Hepatocyte (in vitro differentiated cells): ENCODE data around the gene TMIGD3.

ENCODE experiments used
- EZH2 ChIP-seq: fragments of 200-600 bp; sonication (generic); IDR thresholded peaks from 2 replicates; pipeline ENCODE4 v1.6.1; 2016; ENCODE audit warnings: antibody characterized with exemption, mild to moderate bottlenecking, borderline replicate concordance
- EZH2phosphoT487 ChIP-seq: fragments of 200-600 bp; sonication (generic); IDR thresholded peaks from one replicate; pipeline ENCODE4 v1.6.1; 2018; ENCODE audit warnings: antibody characterized with exemption, mild to moderate bottlenecking, low read depth, moderate library complexity; ENCODE audit not compliant: unreplicated experiment, severe bottlenecking
- TF ChIP-seq, protein P1 (sequence below): fragments of 200-600 bp; sonication (generic); IDR thresholded peaks from 2 replicates; pipeline ENCODE4 v1.5.1; 2016; ENCODE audit warnings: antibody characterized with exemption, mild to moderate bottlenecking; ENCODE audit not compliant: poor library complexity

DNA sequence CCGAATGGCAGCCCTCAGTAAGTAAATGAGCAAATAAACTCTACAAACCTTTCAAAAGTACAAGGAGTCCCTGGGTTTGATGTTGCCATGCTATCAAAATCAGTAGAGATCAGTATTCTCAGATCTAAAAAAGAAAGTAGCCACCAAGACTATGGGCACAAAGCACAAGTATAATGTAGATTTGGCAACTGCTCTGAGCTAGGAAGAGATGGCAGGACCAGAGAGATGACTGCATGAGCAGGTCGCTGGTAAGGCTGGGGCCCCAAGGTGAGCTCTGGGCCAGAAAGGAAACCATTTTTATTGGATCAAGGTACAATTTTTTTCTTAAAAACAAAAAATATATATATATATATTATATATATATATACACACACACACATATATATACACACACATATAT lies 3.1 kb upstream of the TMIGD3 start:
- TF ChIP-seq EZH2, result no peak
- TF ChIP-seq, protein P1, sequence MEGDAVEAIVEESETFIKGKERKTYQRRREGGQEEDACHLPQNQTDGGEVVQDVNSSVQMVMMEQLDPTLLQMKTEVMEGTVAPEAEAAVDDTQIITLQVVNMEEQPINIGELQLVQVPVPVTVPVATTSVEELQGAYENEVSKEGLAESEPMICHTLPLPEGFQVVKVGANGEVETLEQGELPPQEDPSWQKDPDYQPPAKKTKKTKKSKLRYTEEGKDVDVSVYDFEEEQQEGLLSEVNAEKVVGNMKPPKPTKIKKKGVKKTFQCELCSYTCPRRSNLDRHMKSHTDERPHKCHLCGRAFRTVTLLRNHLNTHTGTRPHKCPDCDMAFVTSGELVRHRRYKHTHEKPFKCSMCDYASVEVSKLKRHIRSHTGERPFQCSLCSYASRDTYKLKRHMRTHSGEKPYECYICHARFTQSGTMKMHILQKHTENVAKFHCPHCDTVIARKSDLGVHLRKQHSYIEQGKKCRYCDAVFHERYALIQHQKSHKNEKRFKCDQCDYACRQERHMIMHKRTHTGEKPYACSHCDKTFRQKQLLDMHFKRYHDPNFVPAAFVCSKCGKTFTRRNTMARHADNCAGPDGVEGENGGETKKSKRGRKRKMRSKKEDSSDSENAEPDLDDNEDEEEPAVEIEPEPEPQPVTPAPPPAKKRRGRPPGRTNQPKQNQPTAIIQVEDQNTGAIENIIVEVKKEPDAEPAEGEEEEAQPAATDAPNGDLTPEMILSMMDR, result no peak
- no peak for TF ChIP-seq EZH2phosphoT487
